ENCODE measurements around the gene ETV3.

The ETV3 gene

GRCh38 chr1:157137408-157138219, 581 bp downstream of the ETV3 start:
- no peak for DNase-seq

DNA sequence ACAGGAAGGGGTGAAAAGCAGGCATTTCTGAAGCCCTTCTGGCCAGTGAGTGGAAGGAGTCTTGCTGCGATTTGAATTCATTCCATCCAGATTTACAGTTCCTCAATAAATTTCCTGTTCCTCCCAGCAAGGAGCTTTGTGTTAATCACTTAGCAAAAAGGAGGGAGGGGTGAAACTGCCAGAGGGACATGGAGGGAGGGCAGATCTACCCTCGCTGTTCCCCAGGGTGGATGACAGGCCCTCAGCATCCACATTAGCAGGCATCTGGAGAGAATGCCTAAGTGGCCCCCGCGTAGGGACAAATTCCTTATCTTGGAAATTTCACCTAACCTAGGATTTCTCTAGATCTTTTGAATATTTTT, 1.2 kb downstream of the ETV3 start:
- DNase-seq = no peak

- no peak for DNase-seq
Observed at GRCh38 chr1:157136133-157136532, 2.1 kb downstream of the ETV3 start.

- no peak for DNase-seq
Observed at GRCh38 chr1:157135646-157136045, 2.5 kb downstream of the ETV3 start.

GRCh38 chr1:157135070-157135469, 3.1 kb downstream of the ETV3 start:
- no peak for DNase-seq

GRCh38 chr1:157134442-157134841, 3.8 kb downstream of the ETV3 start:
- no peak for DNase-seq

- no peak for DNase-seq
Observed at GRCh38 chr1:157133426-157133825, 4.8 kb downstream of the ETV3 start.

DNA sequence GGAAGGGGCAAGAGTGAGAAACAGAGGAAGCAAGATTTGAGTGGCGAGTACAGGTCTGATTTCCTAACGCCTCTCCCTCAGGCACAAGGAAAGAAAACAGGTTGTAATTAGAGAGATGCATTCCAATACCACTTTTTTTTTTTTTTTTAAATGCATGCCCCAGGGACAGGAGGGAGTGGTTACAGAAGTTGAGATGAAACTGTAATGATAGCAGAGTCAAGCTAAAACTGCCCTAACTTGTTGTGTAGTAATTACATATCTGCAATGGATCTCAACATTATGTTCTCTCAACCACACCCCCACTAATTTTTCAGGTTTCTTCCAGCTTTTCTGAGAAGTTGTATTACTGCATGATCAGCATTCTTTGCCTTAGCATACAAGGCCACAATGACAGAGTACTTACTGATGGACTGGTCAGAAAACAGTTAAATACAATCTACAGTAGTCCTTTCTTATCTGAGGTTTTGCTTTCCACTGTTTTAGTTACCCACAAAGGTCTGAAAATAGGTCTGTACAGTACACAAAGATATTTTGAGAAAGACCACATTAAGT, 5.5 kb downstream of the ETV3 start:
- no peak for DNase-seq

DNA sequence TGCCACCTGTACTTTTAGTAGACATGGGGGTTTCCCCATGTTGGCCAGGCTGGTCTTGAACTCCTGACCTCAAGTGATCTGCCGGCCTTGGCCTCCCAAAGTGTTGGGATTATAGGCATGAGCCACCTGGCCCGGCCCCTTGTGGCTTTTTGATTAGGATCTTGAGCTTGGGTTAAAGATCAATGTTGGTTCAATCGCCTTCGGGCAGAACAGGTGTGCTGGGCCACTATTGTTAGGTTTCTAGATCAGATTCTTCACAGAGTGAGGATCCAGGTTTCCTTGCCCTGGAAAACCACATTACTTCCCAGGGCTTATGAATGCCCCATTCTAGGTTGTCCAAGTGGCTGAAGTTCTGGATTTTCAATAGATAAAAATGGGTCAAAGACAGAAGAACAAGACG, 6.1 kb downstream of the ETV3 start:
- no peak for DNase-seq

DNA sequence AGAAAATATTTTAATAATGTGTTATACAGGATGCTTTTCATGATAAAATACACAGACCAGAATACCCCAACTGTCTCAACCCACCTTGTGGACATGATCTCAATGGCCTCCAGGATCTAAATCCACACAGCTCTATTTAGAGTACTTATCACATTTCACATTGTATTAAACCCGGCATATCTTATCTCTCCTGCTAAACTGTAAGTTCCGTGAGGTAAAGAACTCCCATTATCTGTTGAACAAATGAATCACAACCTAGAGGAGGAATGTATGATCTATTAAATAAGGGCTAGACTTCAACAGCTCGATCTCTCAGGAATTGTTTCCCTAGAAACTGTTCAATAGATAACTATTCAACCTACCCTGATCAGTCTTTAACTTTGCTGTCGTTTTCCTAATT, 6.9 kb downstream of the ETV3 start:
- no peak for DNase-seq

- DNase-seq = no peak
Observed at GRCh38 chr1:157124855-157125254, 13.3 kb downstream of the ETV3 start.

DNA sequence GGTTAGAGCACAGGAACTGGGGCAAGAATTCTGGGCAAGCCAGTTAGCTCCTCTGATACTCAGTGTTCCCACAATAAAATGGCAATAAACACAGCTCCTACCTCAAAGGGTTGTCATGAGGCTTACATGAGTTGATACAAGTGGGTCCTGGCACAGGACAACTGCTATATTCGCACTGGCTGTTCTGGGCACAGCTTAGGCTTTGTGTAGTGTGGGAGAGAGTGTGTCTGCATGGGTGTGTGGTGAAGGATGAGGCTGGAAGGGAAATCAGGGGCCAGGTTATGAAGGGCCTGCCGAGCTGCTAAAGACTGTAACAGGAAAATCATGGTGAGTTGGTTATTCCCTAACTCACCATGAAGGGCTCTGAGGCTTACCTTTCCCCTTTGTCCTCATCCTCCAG, 18.7 kb downstream of the ETV3 start:
- no peak for DNase-seq

DNA sequence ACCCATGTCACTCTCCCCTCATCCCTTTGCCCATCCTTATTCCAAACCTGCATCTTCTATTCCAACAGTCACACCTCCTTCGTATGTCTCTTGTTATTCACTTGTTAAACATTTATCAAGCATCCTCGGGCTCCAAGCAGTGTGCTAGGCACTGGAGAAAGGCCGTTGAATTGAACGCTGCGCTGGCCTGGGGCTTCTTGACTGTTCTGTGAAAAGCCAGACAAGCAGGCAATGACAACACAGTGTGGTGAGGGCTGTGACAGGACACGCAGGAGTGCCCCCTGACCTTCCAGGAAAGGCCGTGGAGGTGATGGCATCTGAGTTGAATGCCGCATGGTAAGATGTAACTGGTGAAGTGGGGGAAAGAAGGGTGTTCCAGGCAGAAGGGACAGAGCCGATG, 19.2 kb downstream of the ETV3 start:
- no peak for DNase-seq

GRCh38 chr1:157117527-157118057, 20.6 kb downstream of the ETV3 start:
- no peak for DNase-seq

- no peak for DNase-seq
Observed at GRCh38 chr1:157116737-157117103, 21.5 kb downstream of the ETV3 start.

GRCh38 chr1:157115851-157116736, 22.1 kb downstream of the ETV3 start:
- DNase-seq = no peak

GRCh38 chr1:157115429-157115838, 22.8 kb downstream of the ETV3 start:
- DNase-seq = no peak

- DNase-seq = no peak
Observed at GRCh38 chr1:157114183-157115121, 23.7 kb downstream of the ETV3 start.

- no peak for DNase-seq
Observed at GRCh38 chr1:157113631-157114030, 24.6 kb downstream of the ETV3 start.

- no peak for DNase-seq
Observed at GRCh38 chr1:157113106-157113505, 25.1 kb downstream of the ETV3 start.

DNA sequence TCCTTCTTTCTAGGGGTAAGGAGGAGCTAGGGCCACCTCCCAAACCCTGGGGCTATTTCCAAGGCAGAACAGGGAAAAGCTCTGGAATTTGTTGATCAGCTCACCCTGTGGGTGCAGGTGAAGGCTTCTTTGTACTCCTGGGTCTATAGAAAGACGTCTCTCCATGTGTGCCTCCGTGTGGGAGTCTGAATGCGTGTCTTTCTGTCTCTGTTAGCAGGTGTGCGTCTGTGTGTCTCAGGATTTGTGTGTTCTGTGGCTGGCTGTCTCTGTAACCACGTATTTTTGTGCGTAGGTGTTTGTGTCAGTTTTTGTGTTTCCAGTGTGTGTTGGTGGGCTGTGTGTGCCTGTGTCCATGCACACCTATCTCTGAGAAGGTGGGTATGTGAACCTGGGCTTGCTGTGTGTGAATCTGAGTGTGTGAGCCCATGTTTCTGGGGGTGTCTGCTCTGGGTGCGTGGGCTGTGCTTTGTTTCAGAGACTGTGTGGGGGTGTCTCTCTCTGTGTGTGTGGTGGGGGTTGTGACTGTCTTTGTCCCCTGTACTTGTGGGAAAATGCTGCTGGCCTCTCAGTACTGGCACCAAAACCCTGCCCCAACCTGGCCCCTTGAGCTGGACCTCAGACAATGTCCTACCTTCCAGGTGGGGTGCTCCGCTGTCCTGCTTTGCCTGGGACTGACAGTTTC, 25.9 kb downstream of the ETV3 start:
- DNase-seq = no peak

Measured in midbrain (tissue), 1 donor.